Suprapubic skin (tissue), 3 donors: Measurements from ENCODE around the gene CAPZA3.

Experiments used
- POLR2A ChIP-seq, 2 donors: fragments of 450-650 bp; IDR thresholded peaks; one replicate each; pipeline ENCODE4 v1.6.1; 2017; ENCODE audit warnings: antibody characterized with exemption in 2 of 2, mild to moderate bottlenecking in 2 of 2, moderate library complexity in 2 of 2
- TF ChIP-seq, protein P1 (sequence below), 2 donors: fragments of 200-600 bp in 1 of 2; fragments of 450-650 bp in 1 of 2; sonication (generic) in 1 of 2; IDR thresholded peaks; one replicate each; pipeline ENCODE4 v1.5.1; 2016 to 2019; ENCODE audit warnings: antibody characterized with exemption in 2 of 2, mild to moderate bottlenecking in 1 of 2, moderate library complexity in 1 of 2

- TF ChIP-seq POLR2A (IDR thresholded peaks at IDR 0.05): no peak
- TF ChIP-seq, protein P1, sequence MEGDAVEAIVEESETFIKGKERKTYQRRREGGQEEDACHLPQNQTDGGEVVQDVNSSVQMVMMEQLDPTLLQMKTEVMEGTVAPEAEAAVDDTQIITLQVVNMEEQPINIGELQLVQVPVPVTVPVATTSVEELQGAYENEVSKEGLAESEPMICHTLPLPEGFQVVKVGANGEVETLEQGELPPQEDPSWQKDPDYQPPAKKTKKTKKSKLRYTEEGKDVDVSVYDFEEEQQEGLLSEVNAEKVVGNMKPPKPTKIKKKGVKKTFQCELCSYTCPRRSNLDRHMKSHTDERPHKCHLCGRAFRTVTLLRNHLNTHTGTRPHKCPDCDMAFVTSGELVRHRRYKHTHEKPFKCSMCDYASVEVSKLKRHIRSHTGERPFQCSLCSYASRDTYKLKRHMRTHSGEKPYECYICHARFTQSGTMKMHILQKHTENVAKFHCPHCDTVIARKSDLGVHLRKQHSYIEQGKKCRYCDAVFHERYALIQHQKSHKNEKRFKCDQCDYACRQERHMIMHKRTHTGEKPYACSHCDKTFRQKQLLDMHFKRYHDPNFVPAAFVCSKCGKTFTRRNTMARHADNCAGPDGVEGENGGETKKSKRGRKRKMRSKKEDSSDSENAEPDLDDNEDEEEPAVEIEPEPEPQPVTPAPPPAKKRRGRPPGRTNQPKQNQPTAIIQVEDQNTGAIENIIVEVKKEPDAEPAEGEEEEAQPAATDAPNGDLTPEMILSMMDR (IDR thresholded peaks at IDR 0.05): no peak
Measured at GRCh38 chr12:18689771-18690170, 48.1 kb upstream of the CAPZA3 start.
